Uterus (tissue), 4 donors: ENCODE data around the gene OGFOD1. TPM values are rescaled to one million over a fixed set of nuclear protein-coding genes. Genes with fewer than 3 reads are reported as not detected.

ENCODE experiments used
- DNase-seq, 2 donors: peaks; one replicate each; pipeline ENCODE4 v3.0.0-alpha.2; 2019 to 2020
- H3K27ac ChIP-seq, 2 donors: fragments of 200-600 bp; sonication (generic); 1 replicate in 1 of 2; 2 replicates in 1 of 2; pipeline ENCODE4 v1.5.1; 2016 to 2018
- H3K27me3 ChIP-seq, 2 donors: fragments of 200-600 bp; sonication (generic); one replicate each; pipeline ENCODE4 v1.5.1; 2018 to 2019; ENCODE audit warnings: control low read depth in 1 of 2
- H3K36me3 ChIP-seq, 2 donors: fragments of 200-600 bp; sonication (generic); one replicate each; pipeline ENCODE4 v1.5.1; 2019; ENCODE audit warnings: control low read depth in 1 of 2
- H3K4me1 ChIP-seq, 2 donors: fragments of 200-600 bp; sonication (generic); one replicate each; pipeline ENCODE4 v1.5.1; 2018 to 2019; ENCODE audit warnings: control low read depth in 1 of 2
- H3K4me3 ChIP-seq, 2 donors: fragments of 200-600 bp; sonication (generic); 1 replicate in 1 of 2; 2 replicates in 1 of 2; pipeline ENCODE4 v1.5.1; 2018 to 2019; ENCODE audit warnings: mild to moderate bottlenecking in 1 of 2
- H3K9me3 ChIP-seq, 2 donors: fragments of 200-600 bp; sonication (generic); one replicate each; pipeline ENCODE4 v1.5.1; 2019; ENCODE audit warnings: control low read depth in 1 of 2
- CTCF ChIP-seq, 4 experiments: fragments of 200-600 bp in 2 of 4; fragments of 450-650 bp in 2 of 4; sonication (generic) in 2 of 4; IDR thresholded peaks; one replicate each; pipeline ENCODE4 v1.5.1; 2016 to 2019; ENCODE audit warnings: antibody characterized with exemption in 4 of 4, mild to moderate bottlenecking in 2 of 4, moderate library complexity in 1 of 4
- POLR2A ChIP-seq, 2 donors: fragments of 450-650 bp; IDR thresholded peaks; one replicate each; pipeline ENCODE4 v1.6.1; 2016; ENCODE audit warnings: antibody characterized with exemption in 2 of 2, mild to moderate bottlenecking in 1 of 2, moderate library complexity in 1 of 2
- intact Hi-C: fragments of 100-400 bp; cut with DNase I; formaldehyde crosslinking; loops from one replicate; pipeline ENCODE4 v1.15.1; 2023; ENCODE audit warnings: low total_unique reads
- total RNA-seq, 4 donors: library from RNA; depleted of rRNA in 3 of 4; stranded (reverse); fragments of >200 nt in 3 of 4; gene quantifications; one replicate each; pipeline versions ENCODE4 v1.1.0 to v1.2.4, GENCODE V29; 2014 to 2023
- donor health status: DM: yes; HTN: yes; CAD: no.

OGFOD1 gene
- total RNA-seq, 4 donors from 2014 or later: 5.0 to 78.9 (median 20.3) TPM

DNA sequence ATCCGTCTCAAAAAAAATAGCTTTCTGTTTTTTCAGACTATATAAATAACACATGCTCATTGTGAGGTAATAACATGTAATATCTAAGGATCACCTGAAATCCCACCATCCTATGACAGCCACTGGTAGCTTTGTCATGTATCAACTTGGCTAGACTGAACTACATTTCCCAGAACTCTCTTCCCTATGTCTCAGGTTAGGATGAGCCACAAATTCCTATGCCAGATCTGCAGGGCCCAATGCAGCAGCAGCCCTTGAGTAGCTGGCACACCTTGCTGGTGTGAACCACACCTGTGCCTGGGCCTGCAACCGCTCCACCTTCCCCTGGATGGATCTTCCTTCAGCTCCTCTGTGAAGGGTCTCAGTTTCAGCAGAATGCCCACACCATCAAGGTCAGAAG is 28.1 kb downstream of the OGFOD1 start:
- Histone ChIP-seq H3K4me1 (no peaks in the 10 kb centered on the region), H3K27ac (no peak overlapping the region), H3K9me3 (no peaks in the 10 kb centered on the region), H3K27me3 (no peaks in the 10 kb centered on the region), H3K36me3 (no peaks in the 10 kb centered on the region), H3K4me3 (no peak overlapping the region)
- intact Hi-C loops: no loop called here
- TF ChIP-seq CTCF (IDR thresholded peaks at IDR 0.05) (no peak), POLR2A (IDR thresholded peaks at IDR 0.05) (no peak)
- DNase-seq: no peak

GRCh38 chr16:56480776-56481467 is 29.6 kb downstream of the OGFOD1 start:
- Histone ChIP-seq H3K9me3 (no peaks in the 10 kb centered on the region), H3K36me3 (no peaks in the 10 kb centered on the region), H3K4me3 (no peak overlapping the region), H3K27ac (no peak overlapping the region), H3K27me3 (no peaks in the 10 kb centered on the region), H3K4me1 (no peaks in the 10 kb centered on the region)
- intact Hi-C loops: no loop called here
- TF ChIP-seq POLR2A (IDR thresholded peaks at IDR 0.05): no peak
- no peak for TF ChIP-seq CTCF (IDR thresholded peaks at IDR 0.05)
- no peak for DNase-seq

- intact Hi-C loops: no loop called here
- Histone ChIP-seq H3K27ac (no peak overlapping the region), H3K27me3 (no peaks in the 10 kb centered on the region), H3K4me3 (no peak overlapping the region), H3K36me3 (no peaks in the 10 kb centered on the region), H3K9me3 (no peaks in the 10 kb centered on the region), H3K4me1 (no peaks in the 10 kb centered on the region)
- TF ChIP-seq POLR2A (IDR thresholded peaks at IDR 0.05) (no peak), CTCF (IDR thresholded peaks at IDR 0.05) (no peak)
- DNase-seq: no peak
Observed at GRCh38 chr16:56481468-56482122, 30.2 kb downstream of the OGFOD1 start.

- TF ChIP-seq CTCF (IDR thresholded peaks at IDR 0.05) (no peak), POLR2A (IDR thresholded peaks at IDR 0.05) (no peak)
- Histone ChIP-seq H3K27ac (no peak overlapping the region), H3K36me3 (no peaks in the 10 kb centered on the region), H3K27me3 (no peaks in the 10 kb centered on the region), H3K4me3 (no peak overlapping the region), H3K4me1 (no peaks in the 10 kb centered on the region), H3K9me3 (no peaks in the 10 kb centered on the region)
- no peak for DNase-seq
- intact Hi-C loops: no loop called here
Observed at GRCh38 chr16:56482683-56483236, 31.4 kb downstream of the OGFOD1 start.

- no peaks in the 10 kb centered on the region for H3K4me1 ChIP-seq
- H3K9me3 ChIP-seq: no peaks in the 10 kb centered on the region
- H3K4me3 ChIP-seq: no peak overlapping the region
- no peak for DNase-seq
- intact Hi-C loops: no loop called here
- no peak for TF ChIP-seq POLR2A (IDR thresholded peaks at IDR 0.05)
- TF ChIP-seq CTCF (IDR thresholded peaks at IDR 0.05): no peak
- H3K27ac ChIP-seq: no peak overlapping the region
- no peaks in the 10 kb centered on the region for H3K36me3 ChIP-seq
- no peaks in the 10 kb centered on the region for H3K27me3 ChIP-seq
Observed at GRCh38 chr16:56483394-56483793, 32.0 kb downstream of the OGFOD1 start.
